Thymus (tissue), 14 donors: ENCODE results near the gene NDEL1. TPM values are rescaled to one million over a fixed set of nuclear protein-coding genes. Genes with fewer than 3 reads are reported as not detected.

Experiments used
- DNase-seq, 9 donors: peaks; one replicate each; pipeline ENCODE4 v3.0.0-alpha.2; 2013; ENCODE audit warnings: low spot score in 9 of 9, low read depth in 6 of 9, missing footprints in 1 of 9
- H3K27ac ChIP-seq, 2 donors: one replicate each; pipeline ENCODE4 v1.5.1; 2013; ENCODE audit warnings: control low read depth in 1 of 2, low read depth in 1 of 2, low read length in 1 of 2, mild to moderate bottlenecking in 1 of 2, moderate library complexity in 1 of 2
- H3K27me3 ChIP-seq, 2 donors: one replicate each; pipeline ENCODE4 v1.5.1; 2013; ENCODE audit warnings: low read length in 1 of 2; ENCODE audit not compliant: control insufficient read depth in 2 of 2, insufficient read depth in 1 of 2
- H3K36me3 ChIP-seq, 2 donors: one replicate each; pipeline ENCODE4 v1.5.1; 2013; ENCODE audit warnings: low read length in 1 of 2, mild to moderate bottlenecking in 1 of 2, moderate library complexity in 1 of 2; ENCODE audit not compliant: control insufficient read depth in 2 of 2, insufficient read depth in 2 of 2
- H3K4me1 ChIP-seq, 2 donors: one replicate each; pipeline ENCODE4 v1.5.1; 2013; ENCODE audit warnings: low read length in 2 of 2; ENCODE audit not compliant: control insufficient read depth in 2 of 2, insufficient read depth in 2 of 2
- H3K4me3 ChIP-seq, 2 donors: one replicate each; pipeline ENCODE4 v1.5.1; 2013; ENCODE audit warnings: low read length in 2 of 2, control low read depth in 1 of 2, mild to moderate bottlenecking in 1 of 2
- H3K9me3 ChIP-seq, 2 donors: one replicate each; pipeline ENCODE4 v1.5.1; 2013; ENCODE audit warnings: low read length in 1 of 2, mild to moderate bottlenecking in 1 of 2; ENCODE audit not compliant: control insufficient read depth in 2 of 2, insufficient read depth in 1 of 2
- WGBS: extraction: QIAGEN DNeasy Blood & Tissue Kit; methylation state at CpG from one replicate; pipeline ENCODE4 v1.1.7; 2013; 5-methylcytosine and 5-hydroxymethylcytosine counted together
- long read RNA-seq, 10 donors: transcript quantifications; one replicate each; lab custom pipeline, GENCODE V29; 2026
- polyA plus RNA-seq: library from polyadenylated mRNA; stranded (reverse); fragments of 200-250 nt; gene quantifications from one replicate; pipeline ENCODE4 v1.2.3, GENCODE V29; 2013
- total RNA-seq: library from RNA; stranded (reverse); fragments of 120-200 nt; gene quantifications from one replicate; pipeline ENCODE4 v1.2.4, GENCODE V29; 2013
- donor health status: healthy.

Gene NDEL1
- 17.8 TPM for total RNA-seq
- 24.4 TPM for polyA plus RNA-seq
- long read RNA-seq, donor 1, partial matches to known transcripts, result 0 of 1 reads
- long read RNA-seq, donor 1, other reads (novel, unspliced or antisense), result 0 of 1 reads
- long read RNA-seq, donor 2, result 0 reads
- long read RNA-seq, donor 3, transcript NDEL1-204 (1 exons, 3,927 nt), result major isoform, 26 of 34 reads
- long read RNA-seq, donor 3, partial matches to known transcripts, result 0 of 34 reads
- long read RNA-seq, donor 3, other reads (novel, unspliced or antisense), result 0 of 34 reads
- long read RNA-seq, donor 4, transcript NDEL1-204 (1 exons, 3,927 nt), result major isoform, 6 of 9 reads
- long read RNA-seq, donor 4, partial matches to known transcripts, result 0 of 9 reads
- long read RNA-seq, donor 4, other reads (novel, unspliced or antisense), result 0 of 9 reads
- long read RNA-seq, donor 5, transcript NDEL1-209 (3 exons, 552 nt), result minor isoform, 6 of 36 reads
- long read RNA-seq, donor 5, transcript NDEL1-204 (1 exons, 3,927 nt), result major isoform, 22 of 36 reads
- long read RNA-seq, donor 5, transcript NDEL1-201 (9 exons, 2,372 nt), result minor isoform, 7 of 36 reads
- long read RNA-seq, donor 5, partial matches to known transcripts, result 0 of 36 reads
- long read RNA-seq, donor 5, other reads (novel, unspliced or antisense), result 0 of 36 reads
- long read RNA-seq, donor 6, transcript NDEL1-201 (9 exons, 2,372 nt), result major isoform, 5 of 11 reads
- long read RNA-seq, donor 6, transcript NDEL1-204 (1 exons, 3,927 nt), result major isoform, 5 of 11 reads
- long read RNA-seq, donor 6, partial matches to known transcripts, result 0 of 11 reads
- long read RNA-seq, donor 6, other reads (novel, unspliced or antisense), result 0 of 11 reads
- long read RNA-seq, donor 7, transcript NDEL1-204 (1 exons, 3,927 nt), result major isoform, 7 of 10 reads
- long read RNA-seq, donor 7, partial matches to known transcripts, result 0 of 10 reads
- long read RNA-seq, donor 7, other reads (novel, unspliced or antisense), result 0 of 10 reads
- long read RNA-seq, donor 8, transcript NDEL1-201 (9 exons, 2,372 nt), result major isoform, 5 of 8 reads
- long read RNA-seq, donor 8, partial matches to known transcripts, result 0 of 8 reads
- long read RNA-seq, donor 8, other reads (novel, unspliced or antisense), result 0 of 8 reads
- long read RNA-seq, donor 9, transcript NDEL1-204 (1 exons, 3,927 nt), result major isoform, 6 of 12 reads
- long read RNA-seq, donor 9, transcript NDEL1-201 (9 exons, 2,372 nt), result major isoform, 6 of 12 reads
- long read RNA-seq, donor 9, partial matches to known transcripts, result 0 of 12 reads
- long read RNA-seq, donor 9, other reads (novel, unspliced or antisense), result 0 of 12 reads
- long read RNA-seq, donor 10, transcript NDEL1-204 (1 exons, 3,927 nt), result major isoform, 8 of 11 reads
- long read RNA-seq, donor 10, partial matches to known transcripts, result 0 of 11 reads
- long read RNA-seq, donor 10, other reads (novel, unspliced or antisense), result 0 of 11 reads

- peak within 1 kb of the TSS; percentile 88 to 96 for H3K27ac ChIP-seq
- H3K27me3 ChIP-seq, result no peaks in the 10 kb centered on the region
- no peaks in the 10 kb centered on the region for H3K9me3 ChIP-seq
- H3K4me3 ChIP-seq, result peak within 1 kb of the TSS; percentile 72 to 74
- peaks cover 0 to 5% of the 10 kb centered on the region in 2 donors for H3K36me3 ChIP-seq
- 3% methylated on average over 68 of the region's 68 CpGs for WGBS
- peaks cover 4 to 11% of the 10 kb centered on the region in 2 donors for H3K4me1 ChIP-seq
- DNase-seq, result peak; percentile 86 to 98 (median 95)
Observed at GRCh38 chr17:8435245-8436168, at the start of gene NDEL1. NDEL1 (plus strand) TSS chr17:8435884; CDS start chr17:8444272, 8,388 bp downstream.

GRCh38 chr17:8386841-8387240 is 48.8 kb upstream of the NDEL1 start:
- no peak for DNase-seq
- H3K9me3 ChIP-seq, result no peaks in the 10 kb centered on the region
- WGBS, result 94% methylated on average over 6 of the region's 6 CpGs
- H3K36me3 ChIP-seq, result peaks cover 2 to 4% of the 10 kb centered on the region in 2 donors
- no peak overlapping the region for H3K4me3 ChIP-seq
- no peak overlapping the region for H3K27ac ChIP-seq
- H3K4me1 ChIP-seq, result peaks cover 3 to 10% of the 10 kb centered on the region in 2 donors
- no peaks in the 10 kb centered on the region for H3K27me3 ChIP-seq

GRCh38 chr17:8387914-8388651 is 47.6 kb upstream of the NDEL1 start:
- no peak overlapping the region for H3K27ac ChIP-seq
- peaks cover 0 to 4% of the 10 kb centered on the region in 2 donors for H3K36me3 ChIP-seq
- no peaks in the 10 kb centered on the region for H3K9me3 ChIP-seq
- DNase-seq, result no peak
- peaks cover 0 to 5% of the 10 kb centered on the region in 2 donors for H3K27me3 ChIP-seq
- WGBS, result 96% methylated on average over 7 of the region's 7 CpGs
- no peak overlapping the region for H3K4me3 ChIP-seq
- H3K4me1 ChIP-seq, result peaks cover 0 to 6% of the 10 kb centered on the region in 2 donors

- H3K9me3 ChIP-seq, result no peaks in the 10 kb centered on the region
- peaks cover 0 to 9% of the 10 kb centered on the region in 2 donors for H3K27me3 ChIP-seq
- peaks cover 2 to 7% of the 10 kb centered on the region in 2 donors for H3K4me1 ChIP-seq
- DNase-seq, result no peak
- no peak overlapping the region for H3K27ac ChIP-seq
- 68% methylated on average over 9 of the region's 9 CpGs for WGBS
- H3K36me3 ChIP-seq, result no peaks in the 10 kb centered on the region
- H3K4me3 ChIP-seq, result no peak overlapping the region
Observed at GRCh38 chr17:8391711-8392110, 44.0 kb upstream of the NDEL1 start.

- Histone ChIP-seq H3K27me3 (peaks cover 0 to 12% of the 10 kb centered on the region in 2 donors), H3K36me3 (no peaks in the 10 kb centered on the region), H3K4me3 (no peak overlapping the region), H3K9me3 (no peaks in the 10 kb centered on the region), H3K4me1 (peaks cover 2 to 7% of the 10 kb centered on the region in 2 donors), H3K27ac (no peak overlapping the region)
- WGBS, result 89% methylated on average over 18 of the region's 18 CpGs
- DNase-seq, result no peak
Observed at GRCh38 chr17:8392274-8392673, 43.4 kb upstream of the NDEL1 start.

GRCh38 chr17:8392674-8393469 is 42.8 kb upstream of the NDEL1 start:
- WGBS, result 93% methylated on average over 46 of the region's 46 CpGs

More at GRCh38 chr17:8392674-8393469, 42.8 kb upstream of the NDEL1 start:
- Histone ChIP-seq H3K9me3 (no peaks in the 10 kb centered on the region), H3K36me3 (no peaks in the 10 kb centered on the region), H3K27me3 (peaks cover 0 to 16% of the 10 kb centered on the region in 2 donors), H3K4me3 (no peak overlapping the region), H3K4me1 (peaks cover 2 to 7% of the 10 kb centered on the region in 2 donors), H3K27ac (no peak overlapping the region)
- no peak for DNase-seq
